SU-DHL-6 (cell line): ENCODE results near the gene GPR78.
"Not testable (repeated sequence)": the region's sequence is repeated elsewhere in the genome, so short reads cannot be mapped to it uniquely, and the experiment has no call there.

Experiments used
- H2AFZ ChIP-seq: fragments of 200-600 bp; sonication (generic); 2 replicates; pipeline ENCODE4 v1.6.1; 2014; ENCODE audit warnings: low read depth, mild to moderate bottlenecking, moderate library complexity, mixed read lengths, antibody characterized with exemption, low read length; ENCODE audit not compliant: severe bottlenecking
- H3F3A ChIP-seq: fragments of 200-600 bp; shearing (Covaris generic); 2 replicates; pipeline ENCODE4 v1.6.0; 2016; ENCODE audit warnings: antibody characterized with exemption, mild to moderate bottlenecking; ENCODE audit not compliant: insufficient read depth
- H3K27ac ChIP-seq: fragments of 200-600 bp; sonication (generic); 2 replicates; pipeline ENCODE4 v1.5.1; 2016; ENCODE audit warnings: low read depth, mild to moderate bottlenecking, low read length, moderate library complexity, mixed read lengths
- H3K27me3 ChIP-seq: fragments of 200-600 bp; sonication (generic), shearing (Covaris generic); 2 replicates; pipeline ENCODE4 v1.6.0; 2014; ENCODE audit warnings: mild to moderate bottlenecking, low read length
- H3K36me3 ChIP-seq: fragments of 200-600 bp; sonication (generic); 2 replicates; pipeline ENCODE4 v1.6.1; 2014; ENCODE audit warnings: mild to moderate bottlenecking, low read length, mixed read lengths
- H3K4me2 ChIP-seq: fragments of 300-600, 200-600 bp; shearing (Covaris generic), sonication (generic); 2 replicates; pipeline ENCODE4 v1.6.0; 2014; ENCODE audit warnings: low read length, low read depth, mild to moderate bottlenecking; ENCODE audit not compliant: poor library complexity, severe bottlenecking
- H3K4me3 ChIP-seq: fragments of 200-600 bp; sonication (generic); 2 replicates; pipeline ENCODE4 v1.5.1; 2014; ENCODE audit warnings: antibody characterized with exemption, low read length, mild to moderate bottlenecking, mixed read lengths; ENCODE audit not compliant: insufficient read depth, poor library complexity, severe bottlenecking
- H3K79me2 ChIP-seq: fragments of 200-600 bp; sonication (generic); 2 replicates; pipeline ENCODE4 v1.6.1; 2014; ENCODE audit warnings: mild to moderate bottlenecking, low read length, moderate library complexity; ENCODE audit not compliant: insufficient read depth
- H3K9ac ChIP-seq: fragments of 200-600 bp; sonication (generic); 2 replicates; pipeline ENCODE4 v1.7.0; 2014; ENCODE audit warnings: mild to moderate bottlenecking, low read length
- H3K9me2 ChIP-seq: fragments of 200-600 bp; sonication (generic); replicated peaks from 2 replicates; pipeline ENCODE4 v1.6.1; 2014; ENCODE audit warnings: low read length; ENCODE audit not compliant: insufficient read depth
- H3K9me3 ChIP-seq: fragments of 200-600 bp; sonication (generic); 2 replicates; pipeline ENCODE4 v1.6.1; 2014; ENCODE audit warnings: low read length, mixed read lengths; ENCODE audit not compliant: insufficient read depth
- H4K20me1 ChIP-seq: fragments of 200-600 bp; sonication (generic); 2 replicates; pipeline ENCODE4 v1.6.1; 2014; ENCODE audit warnings: low read depth, mild to moderate bottlenecking, antibody characterized with exemption, low read length, moderate library complexity, mixed read lengths

Gene GPR78

GRCh38 chr4:8630240-8630905 is 50.2 kb downstream of the GPR78 start:
- H3K9me3 ChIP-seq, H4K20me1 ChIP-seq, H3K9me2 ChIP-seq, H3K36me3 ChIP-seq, H2AFZ ChIP-seq, H3K79me2 ChIP-seq, H3K27ac ChIP-seq, H3K4me3 ChIP-seq, H3K4me2 ChIP-seq, H3K9ac ChIP-seq, H3F3A ChIP-seq, H3K27me3 ChIP-seq: not testable (repeated sequence)

- not testable (repeated sequence) for H3K36me3 ChIP-seq, H3K27me3 ChIP-seq, H3F3A ChIP-seq, H3K9ac ChIP-seq, H3K9me3 ChIP-seq, H3K9me2 ChIP-seq, H3K79me2 ChIP-seq, H2AFZ ChIP-seq, H3K4me2 ChIP-seq, H3K4me3 ChIP-seq, H3K27ac ChIP-seq, H4K20me1 ChIP-seq
Observed at GRCh38 chr4:8631896-8632295, 51.7 kb downstream of the GPR78 start.

GRCh38 chr4:8634773-8635172 is 54.6 kb downstream of the GPR78 start:
- not testable (repeated sequence) for H3K9ac ChIP-seq, H3F3A ChIP-seq, H2AFZ ChIP-seq, H3K9me2 ChIP-seq, H3K79me2 ChIP-seq, H3K36me3 ChIP-seq, H3K27me3 ChIP-seq, H3K9me3 ChIP-seq, H4K20me1 ChIP-seq, H3K4me3 ChIP-seq, H3K4me2 ChIP-seq, H3K27ac ChIP-seq

- H3K27ac ChIP-seq, H3K27me3 ChIP-seq, H3K36me3 ChIP-seq, H3K9ac ChIP-seq, H3K4me3 ChIP-seq, H3F3A ChIP-seq, H3K9me3 ChIP-seq, H3K4me2 ChIP-seq, H3K9me2 ChIP-seq, H4K20me1 ChIP-seq, H2AFZ ChIP-seq, H3K79me2 ChIP-seq: not testable (repeated sequence)
Observed at GRCh38 chr4:8635897-8636554, 55.8 kb downstream of the GPR78 start.
